DOHH2 (cell line): ENCODE measurements around the gene MOAP1.
"Not testable (repeated sequence)": the region's sequence is repeated elsewhere in the genome, so short reads cannot be mapped to it uniquely, and the experiment has no call there.

ENCODE experiments used
- H3F3A ChIP-seq: fragments of 200-600 bp; sonication (generic), shearing (Covaris generic); 2 replicates; pipeline ENCODE4 v1.6.0; 2016; ENCODE audit warnings: antibody characterized with exemption, mild to moderate bottlenecking; ENCODE audit not compliant: control insufficient read depth, insufficient read depth
- H3K27ac ChIP-seq: fragments of 200-600 bp; sonication (generic); 2 replicates; pipeline ENCODE4 v1.5.1; 2014; ENCODE audit warnings: low read depth, mild to moderate bottlenecking, low read length, moderate library complexity
- H3K27me3 ChIP-seq: fragments of 200-600 bp; sonication (generic); 2 replicates; pipeline ENCODE4 v1.6.1; 2014; ENCODE audit warnings: mild to moderate bottlenecking, low read length, mixed read lengths; ENCODE audit not compliant: control insufficient read depth
- H3K36me3 ChIP-seq: fragments of 200-600 bp; sonication (generic); 2 replicates; pipeline ENCODE4 v1.6.1; 2014; ENCODE audit warnings: mild to moderate bottlenecking, low read length, moderate library complexity, mixed read lengths; ENCODE audit not compliant: control insufficient read depth
- H3K4me1 ChIP-seq: fragments of 200-600 bp; sonication (generic); 2 replicates; pipeline ENCODE4 v1.6.1; 2014; ENCODE audit warnings: mild to moderate bottlenecking, low read length, mixed read lengths; ENCODE audit not compliant: control insufficient read depth
- H3K4me2 ChIP-seq: fragments of 200-600 bp; sonication (generic); 2 replicates; pipeline ENCODE4 v1.6.0; 2014; ENCODE audit warnings: mild to moderate bottlenecking, low read length, moderate library complexity
- H3K4me3 ChIP-seq: fragments of 200-600 bp; sonication (generic); 2 replicates; pipeline ENCODE4 v1.5.1; 2014; ENCODE audit warnings: mild to moderate bottlenecking, low read length, mixed read lengths
- H3K79me2 ChIP-seq: fragments of 200-600 bp; sonication (generic); 2 replicates; pipeline ENCODE4 v1.6.1; 2014; ENCODE audit warnings: mild to moderate bottlenecking, low read length, mixed read lengths; ENCODE audit not compliant: control insufficient read depth
- H3K9me2 ChIP-seq: fragments of 200-600 bp; sonication (generic); replicated peaks from 2 replicates; pipeline ENCODE4 v1.6.1; 2014; ENCODE audit warnings: mild to moderate bottlenecking, low read length, mixed read lengths; ENCODE audit not compliant: control insufficient read depth
- H3K9me3 ChIP-seq: fragments of 200-600 bp; sonication (generic); 2 replicates; pipeline ENCODE4 v1.6.1; 2014; ENCODE audit warnings: antibody characterized with exemption, low read length, mixed read lengths; ENCODE audit not compliant: control insufficient read depth, insufficient read depth
- H4K20me1 ChIP-seq: fragments of 200-600 bp; sonication (generic); 2 replicates; pipeline ENCODE4 v1.6.0; 2014; ENCODE audit warnings: low read depth, mild to moderate bottlenecking, antibody characterized with exemption, low read length, moderate library complexity; ENCODE audit not compliant: control insufficient read depth, insufficient read depth
- CTCF ChIP-seq: fragments of 200-600 bp; sonication (generic); IDR thresholded peaks from one replicate; pipeline ENCODE4 v1.5.1; 2014; ENCODE audit warnings: antibody characterized with exemption, mild to moderate bottlenecking, low read depth, low read length; ENCODE audit not compliant: poor library complexity, severe bottlenecking
- EZH2phosphoT487 ChIP-seq: fragments of 200-600 bp; sonication (generic); IDR thresholded peaks from 2 replicates; pipeline ENCODE4 v1.6.1; 2017; ENCODE audit warnings: borderline replicate concordance, mild to moderate bottlenecking, antibody characterized with exemption, low read length, moderate library complexity, mixed read lengths

Gene MOAP1

GRCh38 chr14:93175492-93175891, 9.2 kb downstream of the MOAP1 start:
- TF ChIP-seq CTCF (no peak), EZH2phosphoT487 (no peak)
- H3K4me2 ChIP-seq, result no peak overlapping the region
- H3K9me3 ChIP-seq, result no peaks in the 10 kb centered on the region
- peaks cover 14% of the 10 kb centered on the region for H3K4me1 ChIP-seq
- no peak overlapping the region for H3K27ac ChIP-seq
- H3K27me3 ChIP-seq, result 0 out of 2 replicates have a peak, but pooled peaks cover 3% of the 10 kb centered on the region
- no peaks in the 10 kb centered on the region for H3K36me3 ChIP-seq
- H3F3A ChIP-seq, result peaks cover 7% of the 10 kb centered on the region
- no peaks in the 10 kb centered on the region for H3K79me2 ChIP-seq
- H4K20me1 ChIP-seq, result no peaks in the 10 kb centered on the region
- H3K4me3 ChIP-seq, result no peak overlapping the region
- H3K9me2 ChIP-seq, result no peaks in the 10 kb centered on the region

GRCh38 chr14:93174731-93175130, 10.0 kb downstream of the MOAP1 start:
- not testable (repeated sequence) for H3K9me2 ChIP-seq, H3K79me2 ChIP-seq, H3K4me1 ChIP-seq, H3K36me3 ChIP-seq, H3K4me2 ChIP-seq, H3K27me3 ChIP-seq, H4K20me1 ChIP-seq, H3K9me3 ChIP-seq, H3F3A ChIP-seq, H3K4me3 ChIP-seq, H3K27ac ChIP-seq

GRCh38 chr14:93173943-93174395, 10.7 kb downstream of the MOAP1 start:
- Histone ChIP-seq H4K20me1 (no peaks in the 10 kb centered on the region), H3F3A (no peaks in the 10 kb centered on the region), H3K36me3 (no peaks in the 10 kb centered on the region), H3K9me2 (no peaks in the 10 kb centered on the region), H3K27ac (no peak overlapping the region), H3K4me1 (peaks cover 5% of the 10 kb centered on the region), H3K4me3 (no peak overlapping the region), H3K9me3 (no peaks in the 10 kb centered on the region), H3K27me3 (0 out of 2 replicates have a peak, but pooled peaks cover 3% of the 10 kb centered on the region), H3K79me2 (no peaks in the 10 kb centered on the region), H3K4me2 (no peak overlapping the region)
- TF ChIP-seq CTCF (no peak), EZH2phosphoT487 (no peak)

GRCh38 chr14:93171376-93171775, 13.3 kb downstream of the MOAP1 start:
- H3K9me3 ChIP-seq, result no peaks in the 10 kb centered on the region
- no peaks in the 10 kb centered on the region for H3K4me1 ChIP-seq
- H3K27ac ChIP-seq, result no peak overlapping the region
- TF ChIP-seq EZH2phosphoT487, result no peak
- TF ChIP-seq CTCF, result no peak
- H3K27me3 ChIP-seq, result 0 out of 2 replicates have a peak, but pooled peaks cover 3% of the 10 kb centered on the region
- no peaks in the 10 kb centered on the region for H3F3A ChIP-seq
- H4K20me1 ChIP-seq, result no peaks in the 10 kb centered on the region
- H3K9me2 ChIP-seq, result no peaks in the 10 kb centered on the region
- no peaks in the 10 kb centered on the region for H3K36me3 ChIP-seq
- H3K4me3 ChIP-seq, result no peak overlapping the region
- H3K4me2 ChIP-seq, result no peak overlapping the region
- H3K79me2 ChIP-seq, result no peaks in the 10 kb centered on the region

- H3K79me2 ChIP-seq, H4K20me1 ChIP-seq, H3K36me3 ChIP-seq, H3K4me2 ChIP-seq, H3K4me3 ChIP-seq, H3F3A ChIP-seq, H3K27ac ChIP-seq, H3K9me3 ChIP-seq, H3K4me1 ChIP-seq, H3K27me3 ChIP-seq, H3K9me2 ChIP-seq: not testable (repeated sequence)
These were observed 14.6 kb downstream of the MOAP1 start for GRCh38 chr14:93170141-93170540.

- not testable (repeated sequence) for H4K20me1 ChIP-seq, H3K4me3 ChIP-seq, H3K9me2 ChIP-seq, H3K79me2 ChIP-seq, H3K36me3 ChIP-seq, H3K4me2 ChIP-seq, H3K27ac ChIP-seq, H3F3A ChIP-seq, H3K27me3 ChIP-seq, H3K9me3 ChIP-seq
- peaks cover 12% of the 10 kb centered on the region for H3K4me1 ChIP-seq
These were observed 15.1 kb downstream of the MOAP1 start for GRCh38 chr14:93169619-93170018.
